RWPE1 (cell line): ENCODE results near the gene HECTD4.

Source experiments
- CTCF ChIA-PET: fragments of 350-600 bp; sonication (Branson Sonifier 250); formaldehyde crosslinking; extraction: SDS; loops from one replicate; lab custom pipeline; 2021; lab: Yijun Ruan, JAX
- POLR2A ChIA-PET: fragments of 400-600 bp; formaldehyde crosslinking; extraction: SDS; loops from one replicate; lab custom pipeline; 2020; ENCODE audit warnings: antibody characterized with exemption; ENCODE audit not compliant: low non-redundant PET; lab: Yijun Ruan, JAX
- DNase-seq: peaks from one replicate; pipeline ENCODE4 v3.0.0; 2012; ENCODE audit warnings: low spot score
- H3K27ac ChIP-seq: fragments of 450-650 bp; 2 replicates; pipeline ENCODE4 v1.5.1; 2017
- TF ChIP-seq, protein P1 (sequence below): fragments of 450-650 bp; conservative IDR thresholded peaks from 2 replicates; pipeline ENCODE4 v1.5.1; 2017; ENCODE audit warnings: low read depth, mild to moderate bottlenecking

HECTD4 gene

DNA sequence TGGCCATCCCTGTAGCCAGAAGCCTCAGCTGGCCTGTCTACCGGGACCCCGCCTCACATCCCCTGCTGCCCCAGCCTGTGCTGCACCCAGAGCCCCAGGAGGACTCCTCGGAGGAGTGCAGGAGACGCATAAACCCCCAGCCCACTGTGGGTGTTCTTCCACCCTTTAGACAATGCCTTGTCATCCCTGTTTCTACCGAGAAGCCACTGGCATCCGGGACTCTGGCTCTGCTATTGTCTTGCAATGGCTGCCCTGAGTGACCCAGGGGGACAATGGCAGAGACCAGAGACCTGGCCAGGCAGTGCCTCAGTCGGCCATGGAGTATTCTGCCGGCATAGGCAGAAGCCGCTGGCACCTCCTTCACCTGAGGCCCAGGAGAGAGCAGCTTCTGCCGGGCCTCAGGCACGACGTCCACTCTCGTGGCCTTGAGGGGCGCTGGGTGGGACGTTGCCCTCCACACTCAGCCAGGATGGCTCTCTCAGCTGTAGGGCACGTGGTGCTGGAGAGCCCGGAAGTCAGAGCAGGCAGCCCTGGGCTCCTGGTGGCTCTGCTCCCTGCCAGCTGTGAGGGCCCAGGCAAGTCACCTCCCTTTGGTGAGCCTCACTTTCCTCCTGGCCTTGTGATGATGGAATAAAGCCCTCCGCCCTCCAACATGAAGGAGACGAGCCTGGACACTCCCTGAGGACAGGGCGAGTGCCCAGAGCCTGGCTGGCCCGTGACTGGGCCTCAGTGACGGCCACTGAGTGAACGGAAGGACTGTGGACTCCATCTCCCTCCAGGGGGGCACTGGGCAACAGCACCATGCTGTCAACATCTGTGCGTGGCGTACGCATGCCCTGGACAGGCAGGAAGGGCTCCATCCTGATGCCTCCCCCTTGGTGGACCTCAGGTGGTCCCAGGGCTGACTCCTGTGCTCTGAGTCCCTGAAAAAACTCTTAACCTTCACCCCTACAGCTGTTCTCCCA, 215.9 kb downstream of the HECTD4 start:
- no peak overlapping the region for H3K27ac ChIP-seq
- ChIA-PET CTCF (no interaction called here), POLR2A (no interaction called here)
- TF ChIP-seq, protein P1, sequence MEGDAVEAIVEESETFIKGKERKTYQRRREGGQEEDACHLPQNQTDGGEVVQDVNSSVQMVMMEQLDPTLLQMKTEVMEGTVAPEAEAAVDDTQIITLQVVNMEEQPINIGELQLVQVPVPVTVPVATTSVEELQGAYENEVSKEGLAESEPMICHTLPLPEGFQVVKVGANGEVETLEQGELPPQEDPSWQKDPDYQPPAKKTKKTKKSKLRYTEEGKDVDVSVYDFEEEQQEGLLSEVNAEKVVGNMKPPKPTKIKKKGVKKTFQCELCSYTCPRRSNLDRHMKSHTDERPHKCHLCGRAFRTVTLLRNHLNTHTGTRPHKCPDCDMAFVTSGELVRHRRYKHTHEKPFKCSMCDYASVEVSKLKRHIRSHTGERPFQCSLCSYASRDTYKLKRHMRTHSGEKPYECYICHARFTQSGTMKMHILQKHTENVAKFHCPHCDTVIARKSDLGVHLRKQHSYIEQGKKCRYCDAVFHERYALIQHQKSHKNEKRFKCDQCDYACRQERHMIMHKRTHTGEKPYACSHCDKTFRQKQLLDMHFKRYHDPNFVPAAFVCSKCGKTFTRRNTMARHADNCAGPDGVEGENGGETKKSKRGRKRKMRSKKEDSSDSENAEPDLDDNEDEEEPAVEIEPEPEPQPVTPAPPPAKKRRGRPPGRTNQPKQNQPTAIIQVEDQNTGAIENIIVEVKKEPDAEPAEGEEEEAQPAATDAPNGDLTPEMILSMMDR, result no peak
- DNase-seq, result no peak

DNA sequence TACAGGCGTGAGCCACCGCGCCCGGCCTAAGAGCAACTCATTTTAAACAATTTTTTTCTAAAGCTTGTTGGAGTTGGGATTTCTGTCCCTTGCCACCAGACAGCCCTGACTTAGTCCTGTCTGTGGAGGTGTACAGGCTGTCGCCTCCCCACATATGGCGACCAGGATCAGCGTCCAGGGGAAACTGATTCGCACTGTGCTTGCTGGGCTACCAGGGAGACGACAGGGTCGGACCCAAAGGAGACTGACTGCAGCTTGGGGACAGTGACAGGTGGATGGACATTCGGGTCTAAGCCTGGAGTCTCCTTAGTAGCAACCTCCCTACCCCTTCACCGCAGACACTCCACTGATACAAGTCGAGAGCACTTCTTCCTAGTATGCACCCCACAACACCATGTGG, 216.6 kb downstream of the HECTD4 start:
- DNase-seq, result no peak
- ChIA-PET POLR2A (no interaction called here), CTCF (no interaction called here)
- H3K27ac ChIP-seq, result no peak overlapping the region
- TF ChIP-seq, protein P1, result no peak

DNA sequence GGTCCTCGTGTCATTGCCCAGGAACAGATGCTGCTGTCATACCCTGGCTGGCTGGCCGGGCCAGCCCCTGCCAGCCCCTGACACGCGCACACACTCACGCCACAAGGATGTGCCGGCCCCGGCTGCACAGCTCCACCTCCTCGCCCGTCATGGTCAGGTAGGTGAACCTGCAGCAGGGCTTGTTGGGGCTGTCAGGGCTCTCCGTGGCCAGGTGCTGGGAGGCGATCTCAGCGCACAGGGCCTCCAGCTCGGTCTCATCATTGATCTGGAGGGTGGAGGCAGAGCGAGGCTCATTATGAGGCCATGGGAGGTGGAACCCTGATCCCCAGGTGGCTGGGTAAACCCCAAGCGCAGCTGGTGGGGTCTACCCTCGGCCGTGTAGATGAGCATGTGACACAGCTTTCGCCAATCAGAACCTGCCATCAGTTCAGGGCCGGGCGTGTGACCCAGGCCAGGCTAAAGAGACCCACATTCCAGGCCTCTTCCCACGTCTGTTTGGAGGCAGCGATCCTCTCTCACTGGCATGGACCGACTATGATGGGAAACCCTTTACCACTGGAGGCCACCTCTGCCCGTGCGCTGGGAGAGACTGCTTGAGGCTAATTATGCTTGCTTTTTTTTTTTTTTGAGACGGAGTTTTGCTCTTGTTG, 218.1 kb downstream of the HECTD4 start:
- DNase-seq, result no peak
- ChIA-PET POLR2A (no interaction called here), CTCF (interaction anchor here (0.9 kb wide), 1 partner anchor 10 kb away, joined by 3 read pairs; no protein-coding TSS in a partner anchor)
- no peak overlapping the region for H3K27ac ChIP-seq
- TF ChIP-seq, protein P1, result no peak

DNA sequence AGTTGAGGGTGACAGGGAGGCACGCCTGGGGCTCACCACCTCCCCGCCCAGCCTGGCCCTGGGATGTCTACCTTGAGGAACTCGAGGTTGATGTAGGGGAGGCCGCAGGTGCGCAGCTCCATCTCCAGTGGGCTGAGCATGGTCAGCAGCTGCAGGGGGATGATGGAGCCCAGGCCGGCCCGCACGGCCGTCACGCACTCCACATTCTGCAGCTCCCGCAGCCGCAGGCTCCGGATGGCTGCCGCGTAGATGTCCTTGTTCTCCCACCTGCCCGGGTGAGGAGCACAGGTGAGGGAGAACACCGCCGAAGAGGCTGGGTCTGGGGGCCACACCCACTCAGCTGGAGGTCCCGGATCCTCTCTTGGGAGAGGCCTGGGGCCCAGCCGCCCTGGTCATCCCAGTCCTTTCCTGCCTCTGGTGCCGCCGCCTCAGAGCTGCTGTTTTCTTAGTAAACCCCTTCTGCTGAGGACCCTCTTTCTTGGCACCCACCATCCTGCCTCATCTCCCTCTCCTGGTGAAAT, 218.7 kb downstream of the HECTD4 start:
- TF ChIP-seq, protein P1, result no peak
- no peak for DNase-seq
- no peak overlapping the region for H3K27ac ChIP-seq
- CTCF ChIA-PET, result interaction anchor here (0.9 kb wide), 1 partner anchor 11 kb away, joined by 3 read pairs; no protein-coding TSS in a partner anchor
- POLR2A ChIA-PET, result no interaction called here

DNA sequence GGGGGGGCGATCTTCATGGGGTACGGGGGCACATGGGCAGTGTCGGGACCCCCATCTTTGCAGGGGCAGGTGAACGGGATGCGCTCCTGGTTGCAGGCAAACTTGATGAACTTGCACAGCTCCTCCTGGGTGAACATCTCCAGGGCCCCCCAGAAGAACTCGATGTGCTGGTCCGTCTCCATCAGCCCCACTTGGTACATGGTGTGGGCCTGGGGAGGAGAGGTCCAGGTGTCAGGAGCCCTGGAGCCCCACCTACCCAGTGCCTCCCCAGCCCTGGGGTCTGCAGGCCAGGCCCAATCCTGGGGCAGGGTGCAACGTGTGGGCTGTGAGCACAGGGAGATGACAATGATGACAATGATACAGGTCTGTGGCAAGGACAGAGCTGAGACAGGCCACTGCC, 219.2 kb downstream of the HECTD4 start:
- CTCF ChIA-PET, result no interaction called here
- no peak overlapping the region for H3K27ac ChIP-seq
- POLR2A ChIA-PET, result no interaction called here
- no peak for DNase-seq
- TF ChIP-seq, protein P1, result no peak

DNA sequence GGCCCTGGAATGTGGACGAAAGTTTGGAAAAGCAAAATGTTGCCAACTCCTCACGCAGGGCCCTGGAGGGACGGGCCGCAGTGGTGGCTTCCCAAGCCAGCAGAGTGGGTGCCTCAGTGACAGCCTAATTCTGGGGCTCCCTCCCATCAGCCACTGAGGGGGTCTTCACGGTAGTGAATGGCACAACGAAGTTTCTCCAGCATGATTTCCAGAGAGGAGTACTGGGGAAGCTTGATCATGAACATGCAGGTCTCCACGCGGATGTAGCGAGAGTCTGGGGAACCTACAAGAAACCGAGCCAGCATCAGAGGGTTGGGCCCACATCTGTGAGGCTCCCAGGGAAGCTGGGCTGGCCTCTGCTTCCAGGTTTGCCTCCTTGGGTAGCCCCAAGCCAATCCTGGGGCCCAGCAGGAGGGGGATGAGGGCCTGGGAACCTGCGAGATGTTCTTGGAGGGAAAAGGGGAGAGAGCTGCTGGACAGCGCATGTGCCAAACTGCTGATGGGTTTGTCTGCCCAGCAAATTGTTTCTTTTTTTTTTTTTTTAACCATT, 219.9 kb downstream of the HECTD4 start:
- TF ChIP-seq, protein P1, result no peak
- H3K27ac ChIP-seq, result no peak overlapping the region
- ChIA-PET POLR2A (no interaction called here), CTCF (interaction anchor here (0.6 kb wide), 1 partner anchor 93 kb away, joined by 6 read pairs; no protein-coding TSS in a partner anchor)
- no peak for DNase-seq
